ENCODE results near the gene VENTX. TPM values are rescaled to one million over a fixed set of nuclear protein-coding genes. Genes with fewer than 3 reads are reported as not detected.

Gene VENTX
- total RNA-seq, 2 donors from 2014 or later: 0.26 TPM; not detected in 1

DNA sequence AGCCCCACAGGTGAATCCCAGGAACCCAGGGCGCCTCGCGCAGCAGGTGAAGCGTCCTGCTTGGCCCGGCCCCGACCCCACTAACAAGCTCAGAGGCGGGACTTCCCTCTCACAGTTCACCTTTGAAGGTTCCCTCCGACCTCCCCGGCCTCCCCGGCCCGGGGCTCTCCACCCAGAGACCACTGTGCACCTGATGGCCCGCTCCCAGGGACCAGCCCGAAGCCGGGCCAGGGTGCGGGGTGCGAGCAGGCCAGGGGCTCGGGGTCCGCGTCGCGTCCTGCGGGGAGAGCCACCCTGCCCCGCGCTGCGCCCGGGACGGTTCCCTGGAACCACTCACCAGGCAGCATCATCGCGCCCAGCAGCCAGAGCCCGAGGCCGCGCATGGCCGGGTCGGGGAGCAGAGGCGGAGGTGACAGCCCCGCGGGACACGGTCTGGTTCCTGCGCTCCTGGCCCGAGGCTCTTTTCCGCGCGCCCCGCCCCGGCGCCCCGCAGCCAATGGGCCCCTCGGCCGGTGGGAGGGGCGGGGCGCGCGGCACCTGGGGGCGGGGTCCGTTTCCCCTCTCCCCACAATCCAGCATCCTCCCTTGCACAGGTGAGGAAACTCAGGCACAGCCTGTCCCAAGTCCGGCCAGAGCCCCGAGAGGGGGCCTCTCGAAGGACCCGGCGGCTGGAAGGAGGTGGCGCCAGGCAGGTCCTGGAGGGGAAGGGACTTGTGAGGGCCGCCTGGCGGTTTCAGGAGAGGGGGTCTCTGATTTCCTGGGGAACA, 39.0 kb downstream of the VENTX start, which contains the start of gene ADAM8:
TSS of gene ADAM8 (minus strand) at position 434 of the 767 bp plus-strand sequence. CDS start at position 383, 51 bp downstream.
- TF ChIP-seq, protein P1, sequence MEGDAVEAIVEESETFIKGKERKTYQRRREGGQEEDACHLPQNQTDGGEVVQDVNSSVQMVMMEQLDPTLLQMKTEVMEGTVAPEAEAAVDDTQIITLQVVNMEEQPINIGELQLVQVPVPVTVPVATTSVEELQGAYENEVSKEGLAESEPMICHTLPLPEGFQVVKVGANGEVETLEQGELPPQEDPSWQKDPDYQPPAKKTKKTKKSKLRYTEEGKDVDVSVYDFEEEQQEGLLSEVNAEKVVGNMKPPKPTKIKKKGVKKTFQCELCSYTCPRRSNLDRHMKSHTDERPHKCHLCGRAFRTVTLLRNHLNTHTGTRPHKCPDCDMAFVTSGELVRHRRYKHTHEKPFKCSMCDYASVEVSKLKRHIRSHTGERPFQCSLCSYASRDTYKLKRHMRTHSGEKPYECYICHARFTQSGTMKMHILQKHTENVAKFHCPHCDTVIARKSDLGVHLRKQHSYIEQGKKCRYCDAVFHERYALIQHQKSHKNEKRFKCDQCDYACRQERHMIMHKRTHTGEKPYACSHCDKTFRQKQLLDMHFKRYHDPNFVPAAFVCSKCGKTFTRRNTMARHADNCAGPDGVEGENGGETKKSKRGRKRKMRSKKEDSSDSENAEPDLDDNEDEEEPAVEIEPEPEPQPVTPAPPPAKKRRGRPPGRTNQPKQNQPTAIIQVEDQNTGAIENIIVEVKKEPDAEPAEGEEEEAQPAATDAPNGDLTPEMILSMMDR (IDR thresholded peaks at IDR 0.05): no peak
- no peak for TF ChIP-seq POLR2A (IDR thresholded peaks at IDR 0.05)
- WGBS, 2 donors: 12 to 54% methylated on average over 15 to 59 of the region's 63 CpGs
- Histone ChIP-seq H3K4me3 (no peak within 1 kb of the TSS), H3K4me1 (peaks cover 38% of the 10 kb centered on the region), H3K27ac (peak within 1 kb of the TSS in 2 of 4 donors; percentile 67 to 84), H3K27me3 (no peaks in the 10 kb centered on the region), H3K36me3 (replicated peaks in 1 of 2; ENCODE audit: insufficient read depth in 1 of 2, low read depth in 2 of 2) (peaks cover 0 to 2% of the 10 kb centered on the region in 2 donors), H3K9me3 (no peaks in the 10 kb centered on the region)
- DNase-seq (peak in 3 of 4 donors; percentile 33 to 44 (median 35)), ATAC-seq (no peak)
- intact Hi-C loops (cut with DNase I): no loop called here

- Histone ChIP-seq H3K36me3 (replicated peaks in 1 of 2; ENCODE audit: insufficient read depth in 1 of 2, low read depth in 2 of 2) (peaks cover 3 to 9% of the 10 kb centered on the region in 2 donors), H3K4me1 (peaks cover 38% of the 10 kb centered on the region), H3K27me3 (no peaks in the 10 kb centered on the region), H3K4me3 (no peak overlapping the region), H3K9me3 (no peaks in the 10 kb centered on the region), H3K27ac (peak overlapping the region in 3 of 4 donors; percentile 25 to 84 (median 67))
- DNase-seq (no peak), ATAC-seq (no peak)
- no peak for TF ChIP-seq POLR2A (IDR thresholded peaks at IDR 0.05)
- intact Hi-C loops (cut with DNase I): no loop called here
- 72 to 73% methylated on average over 11 to 22 of the region's 25 CpGs for WGBS, 2 donors
Measured at GRCh38 chr10:133277277-133277992, 39.8 kb downstream of the VENTX start.

DNA sequence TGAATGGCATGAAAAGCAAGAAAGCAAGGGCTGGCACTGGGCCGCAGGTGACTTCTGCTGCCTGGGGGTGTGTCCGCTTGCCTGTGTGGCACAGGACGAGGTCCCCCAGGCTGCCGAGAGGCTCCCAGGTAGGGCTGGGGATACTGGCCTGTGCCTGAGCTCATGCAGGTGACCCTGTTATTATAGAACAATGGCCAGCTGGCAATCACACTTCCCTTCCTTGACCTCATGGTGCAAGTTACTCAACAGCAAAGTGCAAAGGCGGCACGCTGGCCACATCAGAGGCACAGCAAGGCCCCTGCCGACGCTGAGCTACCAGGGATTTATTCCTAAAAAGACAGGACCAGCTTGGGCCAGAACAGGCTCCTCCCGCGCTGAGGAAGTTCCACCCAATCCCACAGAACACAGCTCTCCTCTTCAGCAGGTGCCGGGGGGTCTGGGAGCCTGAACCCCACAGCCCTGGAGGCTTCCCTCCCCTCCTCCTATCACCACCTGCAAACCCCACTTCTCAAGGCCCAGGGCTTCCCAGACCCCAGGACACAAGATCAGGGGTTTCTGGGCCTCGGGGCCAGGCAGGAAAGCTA, 40.4 kb downstream of the VENTX start:
- intact Hi-C loops (cut with DNase I): no loop called here
- H3K27ac ChIP-seq: peak overlapping the region; percentile 25 to 84 (median 57)
- DNase-seq (peak in 3 of 4 donors; percentile 43 to 67 (median 48)), ATAC-seq (peak; percentile 15)
- no peaks in the 10 kb centered on the region for H3K9me3 ChIP-seq
- 36 to 54% methylated on average over 8 to 12 of the region's 12 CpGs for WGBS, 2 donors
- no peak overlapping the region for H3K4me3 ChIP-seq
- peaks cover 38% of the 10 kb centered on the region for H3K4me1 ChIP-seq
- no peaks in the 10 kb centered on the region for H3K27me3 ChIP-seq
- peaks cover 9 to 16% of the 10 kb centered on the region in 2 donors for H3K36me3 ChIP-seq (replicated peaks in 1 of 2; ENCODE audit: insufficient read depth in 1 of 2, low read depth in 2 of 2)
- TF ChIP-seq, protein P1 (IDR thresholded peaks at IDR 0.05): no peak
- no peak for TF ChIP-seq POLR2A (IDR thresholded peaks at IDR 0.05)

DNA sequence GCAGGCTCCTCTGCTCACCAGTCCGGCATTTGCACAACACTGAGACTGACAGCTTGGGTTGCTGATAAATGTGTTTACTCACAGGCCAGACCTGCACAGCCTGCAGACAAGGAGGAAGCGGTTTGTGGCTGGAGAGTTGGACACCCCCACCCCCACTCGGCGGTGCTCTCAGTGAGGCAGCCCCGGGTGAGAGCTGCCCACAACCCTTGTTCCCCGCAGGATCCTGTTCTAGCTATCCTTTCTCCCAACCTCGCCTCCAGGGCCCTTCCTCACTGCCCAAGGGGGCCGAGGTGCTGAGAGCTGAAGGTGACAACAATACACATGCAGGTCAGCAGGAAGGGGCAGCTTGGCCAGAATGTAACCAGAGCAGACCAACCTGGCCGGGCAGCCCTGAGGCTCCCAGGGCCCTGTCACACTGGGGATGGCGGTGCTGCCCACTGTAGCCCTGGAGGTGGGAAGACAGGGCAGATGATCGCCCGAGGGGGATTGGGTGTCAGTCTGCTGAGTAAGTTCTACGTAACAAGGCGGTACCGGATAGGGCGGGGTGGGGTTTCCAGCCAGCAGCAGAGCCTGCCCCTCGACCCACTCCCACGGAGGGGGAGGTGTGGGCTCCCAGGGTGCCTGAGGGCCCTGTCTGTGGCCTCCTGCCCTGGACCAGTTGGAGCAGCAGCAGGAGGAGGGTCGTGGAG, 41.1 kb downstream of the VENTX start:
- peaks cover 38% of the 10 kb centered on the region for H3K4me1 ChIP-seq
- no peaks in the 10 kb centered on the region for H3K9me3 ChIP-seq
- H3K27ac ChIP-seq: peak overlapping the region; percentile 25 to 84 (median 57)
- ATAC-seq (peak; percentile 85), DNase-seq (peak; percentile 74 to 92 (median 83))
- peak in 1 of 3 donors; percentile 36 for TF ChIP-seq POLR2A (IDR thresholded peaks at IDR 0.05)
- TF ChIP-seq, protein P1 (IDR thresholded peaks at IDR 0.05): no peak
- WGBS, 2 donors: 30 to 58% methylated on average over 11 to 19 of the region's 19 CpGs
- no peak overlapping the region for H3K4me3 ChIP-seq
- no peaks in the 10 kb centered on the region for H3K27me3 ChIP-seq
- H3K36me3 ChIP-seq (replicated peaks in 1 of 2; ENCODE audit: insufficient read depth in 1 of 2, low read depth in 2 of 2): peaks cover 13 to 19% of the 10 kb centered on the region in 2 donors
- intact Hi-C loops (cut with DNase I): no loop called here

Data from body of pancreas (tissue), 4 donors.